ENCODE measurements around the gene CDRT4. TPM values are rescaled to one million over a fixed set of nuclear protein-coding genes. Genes with fewer than 3 reads are reported as not detected.

Gene CDRT4
- total and polyA plus RNA-seq, 10 of the 15 experiments (the other 5 are each of a cell fraction or from before 2014, with no cell fraction given): 0.11 to 1.3 (median 0.51) TPM; not detected in 3

- H3K36me3 ChIP-seq (ENCODE audit: control insufficient read depth in 2 of 2, insufficient read depth in 2 of 2, low read length in 1 of 2): no peaks in the 10 kb centered on the region
- H3K9ac ChIP-seq (ENCODE audit: control insufficient read depth, insufficient read depth, low read length): no peak overlapping the region
- in situ Hi-C loops (cut with MboI) (no loop called here), intact Hi-C loops (cut with micrococcal nuclease; ENCODE audit: unreplicated experiment) (no loop called here)
- H3K79me2 ChIP-seq (ENCODE audit: control insufficient read depth, insufficient read depth, low read length): no peaks in the 10 kb centered on the region
- RAD21 ChIA-PET (ENCODE audit: unreplicated experiment): interaction anchor here (1.6 kb wide), 1 partner anchor 223 kb away, joined by 3 read pairs; no protein-coding TSS in a partner anchor
- H2AFZ ChIP-seq (ENCODE audit: control insufficient read depth, low read depth, low read length): no peak overlapping the region
- DNase-seq (ENCODE audit: low read depth, low spot score) (no peak), FAIRE-seq (no peak), ATAC-seq (no peak)
- no TSS peak for BruUV-seq (replicated peaks)
- SMC1A ChIA-PET (ENCODE audit: uncharacterized antibody, unreplicated experiment): no interaction called here
- WGBS (ENCODE audit: insufficient coverage, insufficient replicate concordance, low lambda C conversion rate, missing lambda C conversion rate): 77% methylated on average over 6 of the region's 6 CpGs
- H3K4me3 ChIP-seq: no peak overlapping the region
- H3K9me3 ChIP-seq (replicated peaks; ENCODE audit: control insufficient read depth, insufficient read depth, low read length): no peaks in the 10 kb centered on the region
- no peaks in the 10 kb centered on the region for H3K27me3 ChIP-seq (replicated peaks in 1 of 2; ENCODE audit: control insufficient read depth in 2 of 2, insufficient read depth in 2 of 2, low read length in 1 of 2)
- POLR2A ChIA-PET: no interaction called here
- H3K4me1 ChIP-seq (ENCODE audit: control insufficient read depth, insufficient read depth, low read length): no peaks in the 10 kb centered on the region
- no peak overlapping the region for H3K4me2 ChIP-seq (ENCODE audit: control insufficient read depth, insufficient read depth)
- no peak for TF ChIP-seq MEF2B (IDR thresholded peaks at IDR 0.05; ENCODE audit: partially characterized antibody, poor library complexity, severe bottlenecking)
- TF ChIP-seq IKZF1 (conservative IDR thresholded peaks at IDR 0.05): no peak
- TF ChIP-seq ATF7 (IDR thresholded peaks at IDR 0.05; ENCODE audit: low read depth): no peak
- TF ChIP-seq, protein P1, sequence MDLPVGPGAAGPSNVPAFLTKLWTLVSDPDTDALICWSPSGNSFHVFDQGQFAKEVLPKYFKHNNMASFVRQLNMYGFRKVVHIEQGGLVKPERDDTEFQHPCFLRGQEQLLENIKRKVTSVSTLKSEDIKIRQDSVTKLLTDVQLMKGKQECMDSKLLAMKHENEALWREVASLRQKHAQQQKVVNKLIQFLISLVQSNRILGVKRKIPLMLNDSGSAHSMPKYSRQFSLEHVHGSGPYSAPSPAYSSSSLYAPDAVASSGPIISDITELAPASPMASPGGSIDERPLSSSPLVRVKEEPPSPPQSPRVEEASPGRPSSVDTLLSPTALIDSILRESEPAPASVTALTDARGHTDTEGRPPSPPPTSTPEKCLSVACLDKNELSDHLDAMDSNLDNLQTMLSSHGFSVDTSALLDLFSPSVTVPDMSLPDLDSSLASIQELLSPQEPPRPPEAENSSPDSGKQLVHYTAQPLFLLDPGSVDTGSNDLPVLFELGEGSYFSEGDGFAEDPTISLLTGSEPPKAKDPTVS (IDR thresholded peaks at IDR 0.05; ENCODE audit: low read depth, low read length): no peak
- TF ChIP-seq RAD51 (IDR thresholded peaks at IDR 0.05): no peak
- TF ChIP-seq NFXL1 (IDR thresholded peaks at IDR 0.05; ENCODE audit: borderline replicate concordance): no peak
- no peak for TF ChIP-seq RBBP5 (conservative IDR thresholded peaks at IDR 0.05)
- TF ChIP-seq ZBTB11 (CRISPR knock-in tag; IDR thresholded peaks at IDR 0.05): no peak
- no peaks in the 10 kb centered on the region for H4K20me1 ChIP-seq (ENCODE audit: control insufficient read depth, insufficient read depth)
- CTCF ChIA-PET: no interaction called here
- no peak overlapping the region for H3K27ac ChIP-seq (ENCODE audit: control insufficient read depth, insufficient read depth)
Measured at GRCh38 chr17:15481481-15481880, 14.1 kb upstream of the CDRT4 start.
